SK-N-SH (cell line): ENCODE data around the gene AUTS2.

Source experiments
- CTCF ChIP-seq: fragments of 200-600 bp; sonication (generic); IDR thresholded peaks from 2 replicates; pipeline ENCODE4 v1.6.1; 2017; ENCODE audit warnings: antibody characterized with exemption, mild to moderate bottlenecking, moderate library complexity
- ZBTB33 ChIP-seq: IDR thresholded peaks from 2 replicates; pipeline ENCODE4 v1.4.0; 2012; ENCODE audit warnings: low read depth, borderline replicate concordance

- TF ChIP-seq ZBTB33 (no peak), CTCF (no peak)
Observed at GRCh38 chr7:70647801-70648498, 1049.7 kb downstream of the AUTS2 start.
